Activated CD4-positive, alpha-beta T cell treated with anti-CD3 and anti-CD28 coated beads, Interleukin-2, amount 10 ng/mL, durations not matched to agents 7 days and 5 days (primary cell): ENCODE measurements around the gene PACS2. TPM values are rescaled to one million over a fixed set of nuclear protein-coding genes. Genes with fewer than 3 reads are reported as not detected.
A peak's percentile ranks its signal among the peaks of the same experiment; 100 is the strongest.

Source experiments
- CTCF ChIA-PET: fragments of 350-600 bp; sonication (Branson Sonifier 250); formaldehyde crosslinking; loops from one replicate; lab custom pipeline; 2021; ENCODE audit warnings: antibody characterized with exemption; lab: Charles Lee
- POLR2A ChIA-PET: fragments of 350-600 bp; sonication (Branson Sonifier 250); formaldehyde crosslinking; loops from one replicate; lab custom pipeline; 2021; ENCODE audit warnings: antibody characterized with exemption; lab: Charles Lee
- DNase-seq: peaks from one replicate; pipeline ENCODE4 v3.0.0-alpha.2; 2020
- H3K27ac Mint-ChIP-seq: one replicate; pipeline ENCODE4 v1.8.0; 2021; ENCODE audit warnings: mild to moderate bottlenecking, moderate library complexity, mixed read lengths
- H3K27me3 Mint-ChIP-seq: one replicate; pipeline ENCODE4 v1.8.0; 2021; ENCODE audit warnings: mixed read lengths
- H3K36me3 Mint-ChIP-seq: one replicate; pipeline ENCODE4 v1.8.0; 2021; ENCODE audit warnings: low read depth, mixed read lengths
- H3K4me1 Mint-ChIP-seq: one replicate; pipeline ENCODE4 v1.8.0; 2021; ENCODE audit warnings: mixed read lengths
- H3K4me3 Mint-ChIP-seq: one replicate; pipeline ENCODE4 v1.8.0; 2021; ENCODE audit warnings: mild to moderate bottlenecking, moderate library complexity, mixed read lengths
- H3K9me3 Mint-ChIP-seq: one replicate; pipeline ENCODE4 v1.8.0; 2021; ENCODE audit warnings: mixed read lengths
- total RNA-seq, 2 experiments: library from RNA; stranded (reverse); gene quantifications; one replicate each; pipeline ENCODE4 v1.2.3, GENCODE V29; 2021

The PACS2 gene
- total RNA-seq, 2 experiments from 2014 or later = 43.3 to 46.8 TPM

GRCh38 chr14:105309371-105309770, 5.2 kb upstream of the PACS2 start:
- no peak overlapping the region for H3K27ac Mint-ChIP-seq
- H3K9me3 Mint-ChIP-seq = peaks cover 2% of the 10 kb centered on the region
- DNase-seq = no peak
- peaks cover 8% of the 10 kb centered on the region for H3K36me3 Mint-ChIP-seq
- no peak overlapping the region for H3K4me3 Mint-ChIP-seq
- peaks cover 24% of the 10 kb centered on the region for H3K4me1 Mint-ChIP-seq
- no peaks in the 10 kb centered on the region for H3K27me3 Mint-ChIP-seq
- ChIA-PET CTCF (no interaction called here), POLR2A (no interaction called here)

DNA sequence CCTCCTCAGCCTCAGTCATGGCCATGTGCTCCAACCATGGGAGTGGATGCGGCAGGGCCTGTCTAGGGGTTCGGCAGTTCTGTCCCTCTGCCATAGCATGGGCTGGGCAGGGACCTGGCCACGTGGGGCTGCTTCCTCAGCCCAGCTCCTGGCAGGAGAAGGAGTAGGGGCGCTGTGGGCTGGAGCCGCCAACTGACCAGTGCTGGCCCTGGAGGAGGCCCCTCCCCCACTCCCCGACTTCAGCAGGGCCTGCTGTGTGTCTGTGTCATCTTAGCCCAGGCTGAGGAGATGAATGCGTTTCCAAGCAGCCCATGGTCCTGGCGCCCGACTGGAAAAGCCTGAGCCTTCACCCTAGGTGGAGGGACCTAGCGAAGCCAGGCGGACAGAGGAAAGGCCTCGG, 2.7 kb upstream of the PACS2 start:
- no peak overlapping the region for H3K4me3 Mint-ChIP-seq
- H3K4me1 Mint-ChIP-seq = peaks cover 20% of the 10 kb centered on the region
- no peak overlapping the region for H3K27ac Mint-ChIP-seq
- H3K27me3 Mint-ChIP-seq = no peaks in the 10 kb centered on the region
- no peak for DNase-seq
- ChIA-PET POLR2A (no interaction called here), CTCF (interaction anchor here (0.8 to 1.2 kb wide), 3 partner anchors 11 to 169 kb away, joined by 3 to 5 read pairs (median 3); partner anchors contain the start of gene BRF1)
- H3K36me3 Mint-ChIP-seq = peaks cover 6% of the 10 kb centered on the region
- peaks cover 2% of the 10 kb centered on the region for H3K9me3 Mint-ChIP-seq

DNA sequence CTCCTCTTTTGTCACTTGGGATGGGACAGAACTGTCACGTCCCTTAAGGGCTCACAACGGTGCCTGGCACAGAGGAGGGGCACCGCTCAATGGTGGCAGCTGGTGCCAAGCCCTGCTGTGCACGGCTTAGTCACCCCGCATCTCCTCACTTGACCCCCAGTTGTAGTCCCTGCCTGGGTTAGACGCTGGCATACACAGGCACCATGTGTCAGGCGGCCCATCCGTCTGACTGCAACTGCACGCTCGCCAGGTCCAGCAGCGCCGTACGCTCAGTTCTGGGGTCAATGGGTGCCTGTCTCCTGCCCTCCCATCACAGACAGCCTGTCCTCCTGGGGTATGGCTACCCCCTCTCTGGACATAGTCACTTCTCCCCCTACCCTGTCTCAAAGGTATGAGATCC, 1.6 kb upstream of the PACS2 start:
- Mint-ChIP-seq H3K36me3 (no peaks in the 10 kb centered on the region), H3K27me3 (no peaks in the 10 kb centered on the region), H3K27ac (no peak overlapping the region), H3K4me1 (peaks cover 26% of the 10 kb centered on the region), H3K4me3 (peak overlapping the region; percentile 72), H3K9me3 (no peaks in the 10 kb centered on the region)
- ChIA-PET CTCF (no interaction called here), POLR2A (no interaction called here)
- DNase-seq = no peak

DNA sequence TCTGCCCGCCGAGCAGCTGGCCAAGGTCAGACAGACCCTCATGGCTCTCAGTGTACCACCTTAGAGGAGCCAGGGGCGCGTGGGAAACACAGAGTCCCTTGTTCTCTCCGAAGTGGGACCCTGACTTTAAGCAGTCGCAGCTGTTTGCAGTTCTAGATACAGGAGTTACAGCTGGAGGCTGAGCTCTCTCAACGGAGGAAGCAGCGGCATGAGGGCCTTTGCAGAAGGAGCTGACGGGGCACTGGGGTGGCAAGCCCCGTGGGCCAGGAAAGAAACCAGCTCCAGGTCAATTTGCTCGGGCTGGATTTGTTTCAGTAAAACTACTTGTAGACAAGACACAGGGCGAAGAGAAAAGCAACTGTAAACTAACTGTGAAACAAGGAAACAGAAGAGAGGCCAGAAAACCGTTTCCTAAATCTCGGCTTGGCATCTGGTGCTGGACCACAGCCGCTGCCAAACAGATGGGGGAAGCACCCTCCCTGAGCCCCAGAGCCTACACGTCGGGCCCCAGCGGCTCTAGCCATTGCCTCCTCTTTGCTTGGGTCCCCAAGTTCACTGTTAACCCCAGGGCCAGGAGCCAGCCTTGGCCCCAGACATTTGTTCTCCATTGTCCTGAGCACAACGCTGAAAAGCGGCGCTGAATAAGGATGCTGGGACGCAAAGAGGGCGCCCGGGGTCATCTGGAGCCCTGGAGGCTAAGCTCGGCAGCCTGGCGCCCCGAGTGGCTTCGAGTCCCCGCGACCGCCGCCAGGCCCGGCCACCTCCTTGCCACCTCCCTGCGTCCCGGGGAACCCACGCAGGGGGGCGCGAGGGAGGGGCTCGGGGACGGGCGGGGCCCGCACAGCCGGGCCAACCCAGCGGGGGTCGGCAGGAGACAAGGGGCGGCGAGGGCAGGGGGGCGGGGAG, 914 bp upstream of the PACS2 start:
- Mint-ChIP-seq H3K4me3 (peak overlapping the region; percentile 72), H3K36me3 (no peaks in the 10 kb centered on the region), H3K27ac (peak overlapping the region; percentile 81), H3K4me1 (peaks cover 26% of the 10 kb centered on the region), H3K9me3 (no peaks in the 10 kb centered on the region), H3K27me3 (no peaks in the 10 kb centered on the region)
- POLR2A ChIA-PET = interaction anchor here (0.8 to 0.9 kb wide), 2 partner anchors 12 to 20 kb away, joined by 3 to 4 read pairs; partner anchors contain the start of gene BRF1
- no peak for DNase-seq
- CTCF ChIA-PET = interaction anchor here (0.9 kb wide), 1 partner anchor 8 kb away, joined by 4 read pairs; no protein-coding TSS in a partner anchor

DNA sequence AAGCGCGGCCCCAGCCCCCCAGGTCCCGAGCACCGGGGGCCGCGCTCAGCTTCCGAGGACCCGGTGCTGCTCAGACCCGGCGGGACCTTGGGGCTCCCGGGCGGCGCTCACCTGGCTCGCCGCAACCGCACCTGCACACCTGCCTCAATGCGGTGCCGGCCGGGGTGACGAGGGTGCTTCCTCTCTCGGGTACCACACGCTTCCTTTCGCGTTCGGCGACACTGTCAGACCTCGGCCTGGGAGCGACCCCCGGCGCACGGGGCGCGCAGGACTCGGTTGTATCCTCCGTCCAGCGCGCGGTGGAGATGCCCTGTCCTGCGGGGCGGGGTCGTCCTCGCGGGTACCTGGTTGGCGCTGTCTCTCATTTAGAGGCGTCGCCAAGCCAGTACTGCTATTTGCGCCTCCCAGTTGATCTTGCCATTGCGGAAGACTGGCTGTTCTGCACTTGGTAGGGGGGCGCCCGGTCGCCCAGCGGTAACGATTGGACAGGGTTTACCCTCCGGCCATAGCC, 718 bp downstream of the PACS2 start:
- Mint-ChIP-seq H3K27me3 (no peaks in the 10 kb centered on the region), H3K4me3 (peak overlapping the region; percentile 87), H3K27ac (peak overlapping the region; percentile 80), H3K36me3 (no peaks in the 10 kb centered on the region), H3K4me1 (peaks cover 32% of the 10 kb centered on the region), H3K9me3 (no peaks in the 10 kb centered on the region)
- POLR2A ChIA-PET = no interaction called here
- DNase-seq = peak; percentile 60
- CTCF ChIA-PET = interaction anchor here (0.9 kb wide), 1 partner anchor 14 kb away, joined by 5 read pairs; the partner anchor contains the start of gene BRF1

GRCh38 chr14:105315941-105316576, 1.5 kb downstream of the PACS2 start:
- no peak for DNase-seq
- ChIA-PET CTCF (interaction anchor here (0.5 kb wide), 1 partner anchor 277 kb away, joined by 3 read pairs; no protein-coding TSS in a partner anchor), POLR2A (no interaction called here)
- no peaks in the 10 kb centered on the region for H3K9me3 Mint-ChIP-seq
- no peaks in the 10 kb centered on the region for H3K27me3 Mint-ChIP-seq
- peak overlapping the region; percentile 87 for H3K4me3 Mint-ChIP-seq
- H3K36me3 Mint-ChIP-seq = no peaks in the 10 kb centered on the region
- peaks cover 32% of the 10 kb centered on the region for H3K4me1 Mint-ChIP-seq
- H3K27ac Mint-ChIP-seq = peak overlapping the region; percentile 80

- Mint-ChIP-seq H3K9me3 (no peaks in the 10 kb centered on the region), H3K4me3 (no peak overlapping the region), H3K36me3 (no peaks in the 10 kb centered on the region), H3K27ac (peak overlapping the region; percentile 54), H3K4me1 (peaks cover 32% of the 10 kb centered on the region), H3K27me3 (no peaks in the 10 kb centered on the region)
- no peak for DNase-seq
- CTCF ChIA-PET = interaction anchor here (0.5 kb wide), 1 partner anchor 278 kb away, joined by 3 read pairs; no protein-coding TSS in a partner anchor
- POLR2A ChIA-PET = no interaction called here
Observed at GRCh38 chr14:105316577-105316941, 2.0 kb downstream of the PACS2 start.

DNA sequence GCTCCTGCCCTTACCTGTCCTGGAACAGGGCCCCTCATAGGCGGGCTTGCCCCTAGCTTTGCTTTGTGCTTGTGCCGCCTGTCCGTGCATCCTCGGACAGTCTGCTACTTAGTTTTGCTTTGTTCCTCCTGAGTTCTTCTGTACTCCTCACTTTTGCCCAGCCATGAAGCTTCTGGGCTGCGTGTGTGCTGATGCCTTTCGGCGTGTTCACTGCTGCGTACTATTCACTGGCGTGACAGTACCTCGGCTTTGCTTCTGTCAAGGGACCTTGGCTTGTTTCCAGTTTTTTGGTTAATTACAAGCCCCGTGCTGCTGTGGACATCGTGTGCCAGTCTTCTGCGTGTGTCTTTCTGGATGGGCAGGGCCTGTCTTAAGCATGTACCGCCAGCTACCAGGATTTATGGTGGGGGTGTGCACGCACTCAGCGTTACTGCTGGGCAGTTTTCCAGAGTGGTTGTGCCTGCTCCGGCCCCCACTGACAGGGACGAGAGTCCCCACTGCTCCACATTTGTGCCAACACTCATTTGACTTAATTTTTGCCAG, 2.5 kb downstream of the PACS2 start:
- Mint-ChIP-seq H3K27me3 (no peaks in the 10 kb centered on the region), H3K36me3 (no peaks in the 10 kb centered on the region), H3K4me1 (peaks cover 32% of the 10 kb centered on the region), H3K9me3 (no peaks in the 10 kb centered on the region), H3K4me3 (no peak overlapping the region), H3K27ac (no peak overlapping the region)
- ChIA-PET CTCF (no interaction called here), POLR2A (no interaction called here)
- DNase-seq = no peak

DNA sequence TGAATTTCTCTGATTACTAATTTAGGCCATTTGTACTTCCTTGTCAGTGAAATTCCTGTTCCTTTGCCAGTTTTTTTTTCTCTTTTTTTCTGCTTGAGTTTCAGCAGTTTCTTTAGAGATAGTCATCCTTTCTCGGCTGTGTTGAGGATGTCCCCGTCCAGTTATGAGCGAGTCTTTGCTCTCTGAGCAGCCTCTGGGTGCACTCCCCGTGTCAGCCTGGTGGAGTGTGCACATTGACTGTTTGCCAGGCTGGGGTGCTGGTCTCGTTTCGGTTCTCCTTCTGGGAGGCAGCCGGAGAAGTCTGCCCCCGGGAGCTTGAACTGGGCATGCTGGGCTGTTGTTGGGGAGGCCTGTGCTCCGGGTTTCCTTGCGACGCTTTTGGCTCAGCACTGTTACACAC, 3.0 kb downstream of the PACS2 start:
- ChIA-PET POLR2A (no interaction called here), CTCF (no interaction called here)
- Mint-ChIP-seq H3K27ac (no peak overlapping the region), H3K4me3 (no peak overlapping the region), H3K4me1 (peaks cover 33% of the 10 kb centered on the region), H3K9me3 (no peaks in the 10 kb centered on the region), H3K27me3 (no peaks in the 10 kb centered on the region), H3K36me3 (peaks cover 1% of the 10 kb centered on the region)
- no peak for DNase-seq

DNA sequence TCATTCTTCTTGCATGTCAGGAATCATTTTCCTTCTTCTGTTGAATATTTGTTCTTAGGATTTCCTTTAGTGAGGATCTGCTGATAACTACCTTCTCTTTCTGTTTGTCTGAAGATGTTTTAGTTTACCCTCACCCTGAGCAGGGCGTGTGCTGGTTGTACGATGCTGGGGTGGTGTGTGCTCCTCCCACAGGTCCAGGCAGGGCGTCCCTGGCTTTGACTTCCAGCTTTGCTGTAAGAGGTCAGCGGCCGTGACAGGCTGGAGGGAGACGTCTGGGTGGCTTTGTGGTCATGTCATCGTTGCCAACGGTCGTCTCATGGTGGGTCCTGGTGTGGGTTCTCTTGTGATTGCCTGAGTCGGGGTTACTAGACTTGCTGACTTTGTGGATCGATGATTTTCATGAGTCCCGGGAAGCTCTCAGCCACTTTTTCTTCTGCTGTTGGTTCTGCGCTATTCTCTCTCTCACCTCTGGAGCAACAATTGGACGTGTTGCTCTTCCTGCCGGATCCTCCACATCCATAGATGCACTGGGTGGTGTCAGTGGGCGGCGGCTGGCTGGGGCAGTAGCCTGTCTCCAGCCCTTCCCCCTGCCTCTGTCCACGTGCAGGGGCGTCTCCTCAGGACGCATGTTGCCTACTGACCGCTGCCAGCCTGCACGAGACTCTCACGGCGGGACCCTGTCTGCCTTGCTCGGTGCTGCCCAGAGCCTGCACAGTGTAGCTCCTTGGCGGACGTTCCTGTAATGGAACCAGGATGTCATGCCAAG, 8.4 kb downstream of the PACS2 start:
- Mint-ChIP-seq H3K9me3 (no peaks in the 10 kb centered on the region), H3K36me3 (peaks cover 4% of the 10 kb centered on the region), H3K27me3 (no peaks in the 10 kb centered on the region), H3K4me3 (no peak overlapping the region), H3K4me1 (peaks cover 18% of the 10 kb centered on the region), H3K27ac (peak overlapping the region; percentile 28)
- CTCF ChIA-PET = interaction anchor here (0.5 kb wide), 1 partner anchor 27 kb away, joined by 3 read pairs; no protein-coding TSS in a partner anchor
- DNase-seq = no peak
- POLR2A ChIA-PET = no interaction called here

DNA sequence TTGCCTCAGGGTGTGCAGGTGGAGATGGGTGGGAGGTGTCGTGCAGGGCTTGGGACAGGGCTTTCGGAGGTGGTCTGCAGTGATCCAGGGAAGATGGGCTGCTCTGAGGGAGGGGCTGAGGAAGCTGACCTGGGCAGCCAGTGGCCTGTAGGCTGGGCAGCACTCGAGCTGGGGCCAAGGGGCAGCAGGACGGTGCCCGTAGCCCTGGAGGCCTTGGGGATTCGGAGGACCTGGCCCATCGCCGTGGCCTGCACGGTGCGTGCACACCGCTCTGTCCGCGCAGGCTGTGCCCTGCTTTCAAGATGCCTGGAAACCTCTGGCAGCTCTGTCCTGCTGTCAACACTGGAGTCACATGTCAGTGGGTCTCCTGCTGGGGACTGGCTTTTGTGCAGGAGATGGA, 9.1 kb downstream of the PACS2 start:
- ChIA-PET POLR2A (no interaction called here), CTCF (no interaction called here)
- H3K27ac Mint-ChIP-seq = no peak overlapping the region
- H3K9me3 Mint-ChIP-seq = no peaks in the 10 kb centered on the region
- DNase-seq = no peak
- peaks cover 4% of the 10 kb centered on the region for H3K36me3 Mint-ChIP-seq
- peaks cover 18% of the 10 kb centered on the region for H3K4me1 Mint-ChIP-seq
- H3K4me3 Mint-ChIP-seq = no peak overlapping the region
- no peaks in the 10 kb centered on the region for H3K27me3 Mint-ChIP-seq

- H3K9me3 Mint-ChIP-seq = no peaks in the 10 kb centered on the region
- H3K4me1 Mint-ChIP-seq = peaks cover 19% of the 10 kb centered on the region
- no peak for DNase-seq
- ChIA-PET CTCF (no interaction called here), POLR2A (no interaction called here)
- H3K27ac Mint-ChIP-seq = no peak overlapping the region
- H3K4me3 Mint-ChIP-seq = no peak overlapping the region
- H3K27me3 Mint-ChIP-seq = no peaks in the 10 kb centered on the region
- peaks cover 4% of the 10 kb centered on the region for H3K36me3 Mint-ChIP-seq
Observed at GRCh38 chr14:105324080-105324778, 9.7 kb downstream of the PACS2 start.
